Prostate gland (tissue), 2 donors: ENCODE data around the gene MZT1. TPM values are rescaled to one million over a fixed set of nuclear protein-coding genes. Genes with fewer than 3 reads are reported as not detected.

Experiments used
- DNase-seq: peaks from one replicate; pipeline ENCODE4 v3.0.0-alpha.2; 2019; ENCODE audit warnings: low spot score
- H3K27ac ChIP-seq, 2 donors: fragments of 200-600 bp; sonication (generic); 2 replicates each; pipeline ENCODE4 v1.5.1; 2017 to 2019
- H3K27me3 ChIP-seq: fragments of 200-600 bp; sonication (generic); replicated peaks from 2 replicates; pipeline ENCODE4 v1.5.1; 2019; ENCODE audit not compliant: insufficient read depth
- H3K36me3 ChIP-seq, 2 donors: fragments of 200-600 bp; sonication (generic); 1 replicate in 1 of 2; 2 replicates in 1 of 2; pipeline versions ENCODE4 v1.5.1 to v1.8.1; 2017 to 2019
- H3K4me1 ChIP-seq: fragments of 200-600 bp; sonication (generic); replicated peaks from 2 replicates; pipeline ENCODE4 v1.5.1; 2019
- H3K4me3 ChIP-seq, 2 donors: fragments of 200-600 bp; sonication (generic); 2 replicates each; pipeline ENCODE4 v1.5.1; 2017 to 2019
- H3K9me3 ChIP-seq: fragments of 200-600 bp; sonication (generic); 2 replicates; pipeline ENCODE4 v1.5.1; 2017
- CTCF ChIP-seq, 4 experiments: fragments of 200-600 bp in 2 of 4; fragments of 450-650 bp in 2 of 4; sonication (generic) in 2 of 4; IDR thresholded peaks; 1 replicate in 3 of 4; 2 replicates in 1 of 4; pipeline ENCODE4 v1.5.1; 2016 to 2019; ENCODE audit warnings: antibody characterized with exemption in 4 of 4, mild to moderate bottlenecking in 2 of 4, moderate library complexity in 2 of 4
- POLR2A ChIP-seq: fragments of 450-650 bp; IDR thresholded peaks from one replicate; pipeline ENCODE4 v1.6.1; 2016; ENCODE audit warnings: antibody characterized with exemption, mild to moderate bottlenecking
- POLR2AphosphoS5 ChIP-seq: sonication (generic); formaldehyde crosslinking; IDR thresholded peaks from one replicate; pipeline ENCODE4 v1.6.1; 2017; ENCODE audit warnings: antibody characterized with exemption
- WGBS: methylation state at CpG from one replicate; pipeline ENCODE4 v1.1.5; 2018; 5-methylcytosine and 5-hydroxymethylcytosine counted together
- intact Hi-C: fragments of 100-400 bp; cut with DNase I; formaldehyde crosslinking; loops from one replicate; pipeline ENCODE4 v1.14.2; 2022
- small RNA-seq, 2 donors: library from RNA; depleted of rRNA; stranded (forward); fragments of <200 nt; gene quantifications; one replicate each; pipeline ENCODE3, GENCODE V24; 2016
- total RNA-seq, 2 donors: library from RNA; depleted of rRNA; stranded (reverse); fragments of >200 nt; gene quantifications; one replicate each; pipeline ENCODE4 v1.1.0, GENCODE V29; 2016

MZT1 gene
- total RNA-seq, 2 donors from 2014 or later, result 2.8 to 5.4 TPM

GRCh38 chr13:72677431-72677830 lies 50.0 kb downstream of the MZT1 start:
- Histone ChIP-seq H3K4me1 (no peaks in the 10 kb centered on the region), H3K4me3 (no peak overlapping the region), H3K27me3 (no peaks in the 10 kb centered on the region), H3K9me3 (no peaks in the 10 kb centered on the region), H3K36me3 (no peaks in the 10 kb centered on the region), H3K27ac (no peak overlapping the region)
- intact Hi-C loops, result no loop called here
- DNase-seq, result no peak
- TF ChIP-seq POLR2A (no peak), POLR2AphosphoS5 (no peak), CTCF (IDR thresholded peaks at IDR 0.05) (no peak)

- Histone ChIP-seq H3K4me1 (no peaks in the 10 kb centered on the region), H3K9me3 (no peaks in the 10 kb centered on the region), H3K27ac (no peak overlapping the region), H3K36me3 (no peaks in the 10 kb centered on the region), H3K4me3 (no peak overlapping the region), H3K27me3 (no peaks in the 10 kb centered on the region)
- WGBS, result 100% methylated on average over 1 of the region's 1 CpG
- TF ChIP-seq POLR2AphosphoS5, result no peak
- no peak for TF ChIP-seq POLR2A
- no peak for TF ChIP-seq CTCF (IDR thresholded peaks at IDR 0.05)
- intact Hi-C loops, result no loop called here
- no peak for DNase-seq
Observed at GRCh38 chr13:72666391-72666790, 61.0 kb downstream of the MZT1 start.

- no peak overlapping the region for H3K27ac ChIP-seq
- intact Hi-C loops, result no loop called here
- no peak for DNase-seq
- no peaks in the 10 kb centered on the region for H3K36me3 ChIP-seq
- no peak overlapping the region for H3K4me3 ChIP-seq
- no peaks in the 10 kb centered on the region for H3K27me3 ChIP-seq
- TF ChIP-seq POLR2A (no peak), POLR2AphosphoS5 (no peak), CTCF (IDR thresholded peaks at IDR 0.05) (no peak)
- no peaks in the 10 kb centered on the region for H3K4me1 ChIP-seq
- H3K9me3 ChIP-seq, result no peaks in the 10 kb centered on the region
Observed at GRCh38 chr13:72662548-72662947, 64.9 kb downstream of the MZT1 start.

Small RNAs within 50 kb of the gene (small RNA-seq; reads per million reads assigned to genes)
- 0 reads per million in 2 donors for gene RNU6-80P

Other genes starting within 250 kb of the MZT1 start
- gene BORA, start 294 bp upstream of the MZT1 start, total RNA-seq, result 1 to 10 TPM; 3.7 to 6.5 TPM
- gene DIS3, start 54.3 kb upstream of the MZT1 start, total RNA-seq, result 10 to 100 TPM; 21.1 to 29.5 TPM
- gene PIBF1, start 54.5 kb upstream of the MZT1 start, total RNA-seq, result 10 to 100 TPM; 19.9 to 24.9 TPM